Astrocyte (in vitro differentiated cells and primary cell): Measurements from ENCODE around the gene ABHD16A.

Source experiments
- CTCF ChIP-seq: IDR thresholded peaks from 2 replicates; pipeline ENCODE4 v1.5.1; 2011; ENCODE audit warnings: low read depth, mild to moderate bottlenecking, inconsistent platforms, low read length, moderate library complexity; ENCODE audit not compliant: insufficient read depth
- EZH2 ChIP-seq: IDR thresholded peaks from 2 replicates; pipeline ENCODE4 v1.6.1; 2012; ENCODE audit warnings: mild to moderate bottlenecking, low read length, inconsistent platforms; ENCODE audit not compliant: insufficient read depth

GRCh38 chr6:31723245-31723979 is 20.3 kb upstream of the ABHD16A start, which contains the start of gene MPIG6B:
- TF ChIP-seq CTCF: no peak
- TF ChIP-seq EZH2: no peak
